ENCODE results near the gene PPP1R3F.
A peak's percentile ranks its signal among the peaks of the same experiment; 100 is the strongest.

PPP1R3F gene

DNA sequence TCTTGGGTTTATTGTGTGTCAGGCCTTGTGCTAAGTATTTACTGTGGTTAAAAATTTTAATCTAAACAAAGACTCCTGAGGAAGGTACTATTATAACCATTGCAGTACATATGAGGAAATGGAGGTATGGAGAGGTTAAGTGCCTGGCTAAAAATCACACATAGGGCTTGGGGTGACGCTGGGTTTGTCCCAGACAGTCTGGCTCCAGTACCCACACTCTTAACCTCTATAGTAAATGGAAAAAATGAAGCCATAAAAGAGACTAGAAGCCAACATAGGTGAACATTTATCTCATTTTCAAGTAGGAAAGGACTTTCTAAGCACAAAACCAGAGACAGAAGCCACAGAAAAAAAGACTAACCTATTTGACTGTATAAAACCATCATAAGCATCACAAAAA, 7.0 kb upstream of the PPP1R3F start:
- no peak for TF ChIP-seq CTCF (IDR thresholded peaks at IDR 0.05; ENCODE audit: control insufficient read depth, extremely low read depth, insufficient read depth)
- DNase-seq (ENCODE audit: low read depth), result no peak
- H3K4me3 ChIP-seq (ENCODE audit: low read depth, low read length), result no peak overlapping the region

DNA sequence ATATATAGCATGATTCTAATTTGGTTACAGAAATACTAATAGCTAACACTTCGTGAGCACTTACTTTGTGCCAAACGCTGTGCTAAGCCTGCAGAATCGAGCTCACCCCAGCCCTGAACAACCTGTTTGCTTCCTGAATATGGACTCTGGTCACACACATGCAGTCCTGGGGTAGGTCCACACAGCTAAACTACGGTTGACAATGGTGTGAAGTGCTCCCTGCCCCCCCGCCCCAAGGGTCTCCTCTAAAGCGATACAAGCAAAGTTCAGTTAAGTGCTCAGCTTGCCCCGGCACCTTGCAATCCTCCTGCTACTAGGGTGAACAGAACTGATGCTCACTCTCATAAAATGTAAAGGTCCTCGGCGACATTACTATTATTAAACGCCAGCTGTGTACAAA, 6.0 kb upstream of the PPP1R3F start:
- no peak overlapping the region for H3K4me3 ChIP-seq (ENCODE audit: low read depth, low read length)
- DNase-seq (ENCODE audit: low read depth), result no peak
- no peak for TF ChIP-seq CTCF (IDR thresholded peaks at IDR 0.05; ENCODE audit: control insufficient read depth, extremely low read depth, insufficient read depth)

DNA sequence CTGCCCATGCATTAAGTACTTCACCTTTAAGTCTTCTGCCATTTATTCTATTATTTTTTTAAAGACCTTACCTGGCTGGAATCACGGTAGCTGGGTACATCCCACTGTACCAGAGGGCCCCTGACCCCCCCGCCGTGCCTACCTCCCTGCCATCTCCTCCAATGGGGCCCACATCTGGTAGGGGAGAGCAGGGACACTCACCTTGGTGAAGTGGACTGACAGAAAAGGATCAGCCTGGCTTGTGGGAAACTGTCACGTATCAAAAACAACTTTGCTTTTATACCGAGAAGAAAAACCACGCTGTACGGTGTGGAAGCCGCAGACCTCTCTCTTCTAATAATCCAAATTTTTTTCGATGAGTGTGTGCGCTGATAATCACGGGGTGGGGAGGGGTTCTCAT, 5.1 kb upstream of the PPP1R3F start, which contains the start of gene FOXP3:
Gene FOXP3, minus strand, starts transcription at position 251 of the 400 bp plus-strand sequence. CDS start 6,205 bp downstream, outside the sequence.
- TF ChIP-seq CTCF (IDR thresholded peaks at IDR 0.05; ENCODE audit: control insufficient read depth, extremely low read depth, insufficient read depth), result no peak
- no peak for DNase-seq (ENCODE audit: low read depth)
- no peak within 1 kb of the TSS for H3K4me3 ChIP-seq (ENCODE audit: low read depth, low read length)

DNA sequence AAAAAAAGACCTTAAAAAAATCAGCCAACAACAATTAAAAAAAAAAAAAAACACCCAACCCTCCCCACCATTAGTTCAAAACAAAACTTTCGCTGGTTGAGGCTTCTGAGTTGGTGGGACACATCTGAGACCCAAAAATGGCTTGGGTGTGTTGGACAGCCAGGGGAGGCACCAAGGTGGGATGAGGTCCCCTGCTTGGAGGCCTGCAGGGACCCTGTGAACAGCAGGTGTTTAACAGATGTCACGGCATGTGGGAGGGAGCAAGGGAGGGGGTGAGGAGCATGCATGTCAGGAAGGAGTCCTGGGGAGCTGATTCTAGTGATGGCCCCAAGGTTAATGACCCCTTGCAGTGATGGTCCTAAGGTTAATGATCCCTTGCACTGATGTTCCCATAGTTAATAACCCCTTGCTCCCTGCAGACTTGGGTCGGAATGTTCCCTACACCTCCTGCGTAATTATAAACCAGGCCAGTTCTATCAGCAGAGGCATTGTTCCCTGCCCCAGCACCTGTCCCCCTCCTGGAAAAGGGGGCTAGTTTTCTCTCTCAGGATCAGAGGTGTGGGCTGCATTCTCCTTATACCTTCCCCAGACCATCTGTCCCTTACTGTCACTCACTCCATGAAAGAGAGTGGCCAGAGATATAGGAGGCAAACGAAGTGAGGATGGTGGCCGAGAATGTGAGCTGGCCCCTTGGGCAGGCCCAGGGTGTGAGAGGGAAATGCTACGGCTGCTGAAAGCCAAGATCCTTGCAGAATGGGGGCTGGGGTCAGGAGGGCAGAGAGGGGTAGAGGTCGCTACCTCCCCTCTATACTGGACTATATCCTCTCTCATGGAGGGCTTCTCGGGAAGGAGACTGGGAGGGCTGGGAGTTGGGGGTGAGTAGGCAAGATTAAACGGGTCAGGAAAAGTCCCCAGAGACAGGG, 2.8 kb upstream of the PPP1R3F start:
- DNase-seq (ENCODE audit: low read depth), result no peak
- no peak for TF ChIP-seq CTCF (IDR thresholded peaks at IDR 0.05; ENCODE audit: control insufficient read depth, extremely low read depth, insufficient read depth)
- no peak overlapping the region for H3K4me3 ChIP-seq (ENCODE audit: low read depth, low read length)

DNA sequence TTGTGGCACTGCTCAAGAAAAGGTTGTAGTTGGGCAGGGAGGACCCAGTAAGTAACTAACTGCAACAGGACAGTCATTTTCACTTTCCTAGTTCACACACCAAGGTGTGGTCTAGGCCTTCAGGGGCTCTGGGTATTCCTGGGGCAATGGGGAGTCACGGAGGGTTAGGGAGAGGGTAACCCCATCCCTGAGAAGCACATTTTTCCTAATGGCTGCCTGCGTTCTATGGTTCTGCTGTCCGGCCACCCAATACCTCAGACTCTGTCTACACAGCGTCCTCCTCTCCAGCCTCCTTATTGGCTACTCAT, 937 bp upstream of the PPP1R3F start:
- no peak for DNase-seq (ENCODE audit: low read depth)
- peak overlapping the region; percentile 65 for H3K4me3 ChIP-seq (ENCODE audit: low read depth, low read length)
- TF ChIP-seq CTCF (IDR thresholded peaks at IDR 0.05; ENCODE audit: control insufficient read depth, extremely low read depth, insufficient read depth), result no peak

GRCh38 chrX:49269010-49269766, 405 bp upstream of the PPP1R3F start:
- DNase-seq (ENCODE audit: low read depth), result peak; percentile 96
- TF ChIP-seq CTCF (IDR thresholded peaks at IDR 0.05; ENCODE audit: control insufficient read depth, extremely low read depth, insufficient read depth), result no peak
- peak overlapping the region; percentile 65 for H3K4me3 ChIP-seq (ENCODE audit: low read depth, low read length)

All from LNCaP clone FGC (cell line).